DOHH2 (cell line): ENCODE measurements around the gene INSIG2.

Experiments
- H3F3A ChIP-seq: fragments of 200-600 bp; sonication (generic), shearing (Covaris generic); 2 replicates; pipeline ENCODE4 v1.6.0; 2016; ENCODE audit warnings: antibody characterized with exemption, mild to moderate bottlenecking; ENCODE audit not compliant: control insufficient read depth, insufficient read depth
- H3K27ac ChIP-seq: fragments of 200-600 bp; sonication (generic); 2 replicates; pipeline ENCODE4 v1.5.1; 2014; ENCODE audit warnings: low read depth, mild to moderate bottlenecking, low read length, moderate library complexity
- H3K27me3 ChIP-seq: fragments of 200-600 bp; sonication (generic); 2 replicates; pipeline ENCODE4 v1.6.1; 2014; ENCODE audit warnings: mild to moderate bottlenecking, low read length, mixed read lengths; ENCODE audit not compliant: control insufficient read depth
- H3K36me3 ChIP-seq: fragments of 200-600 bp; sonication (generic); 2 replicates; pipeline ENCODE4 v1.6.1; 2014; ENCODE audit warnings: mild to moderate bottlenecking, low read length, moderate library complexity, mixed read lengths; ENCODE audit not compliant: control insufficient read depth
- H3K4me1 ChIP-seq: fragments of 200-600 bp; sonication (generic); 2 replicates; pipeline ENCODE4 v1.6.1; 2014; ENCODE audit warnings: mild to moderate bottlenecking, low read length, mixed read lengths; ENCODE audit not compliant: control insufficient read depth
- H3K4me2 ChIP-seq: fragments of 200-600 bp; sonication (generic); 2 replicates; pipeline ENCODE4 v1.6.0; 2014; ENCODE audit warnings: mild to moderate bottlenecking, low read length, moderate library complexity
- H3K4me3 ChIP-seq: fragments of 200-600 bp; sonication (generic); 2 replicates; pipeline ENCODE4 v1.5.1; 2014; ENCODE audit warnings: mild to moderate bottlenecking, low read length, mixed read lengths
- H3K79me2 ChIP-seq: fragments of 200-600 bp; sonication (generic); 2 replicates; pipeline ENCODE4 v1.6.1; 2014; ENCODE audit warnings: mild to moderate bottlenecking, low read length, mixed read lengths; ENCODE audit not compliant: control insufficient read depth
- H3K9me2 ChIP-seq: fragments of 200-600 bp; sonication (generic); replicated peaks from 2 replicates; pipeline ENCODE4 v1.6.1; 2014; ENCODE audit warnings: mild to moderate bottlenecking, low read length, mixed read lengths; ENCODE audit not compliant: control insufficient read depth
- H3K9me3 ChIP-seq: fragments of 200-600 bp; sonication (generic); 2 replicates; pipeline ENCODE4 v1.6.1; 2014; ENCODE audit warnings: antibody characterized with exemption, low read length, mixed read lengths; ENCODE audit not compliant: control insufficient read depth, insufficient read depth
- H4K20me1 ChIP-seq: fragments of 200-600 bp; sonication (generic); 2 replicates; pipeline ENCODE4 v1.6.0; 2014; ENCODE audit warnings: low read depth, mild to moderate bottlenecking, antibody characterized with exemption, low read length, moderate library complexity; ENCODE audit not compliant: control insufficient read depth, insufficient read depth
- EZH2phosphoT487 ChIP-seq: fragments of 200-600 bp; sonication (generic); IDR thresholded peaks from 2 replicates; pipeline ENCODE4 v1.6.1; 2017; ENCODE audit warnings: borderline replicate concordance, mild to moderate bottlenecking, antibody characterized with exemption, low read length, moderate library complexity, mixed read lengths
- TF ChIP-seq, protein P1 (sequence below): fragments of 200-600 bp; sonication (generic); IDR thresholded peaks from one replicate; pipeline ENCODE4 v1.5.1; 2014; ENCODE audit warnings: antibody characterized with exemption, mild to moderate bottlenecking, low read depth, low read length; ENCODE audit not compliant: poor library complexity, severe bottlenecking

Gene INSIG2

DNA sequence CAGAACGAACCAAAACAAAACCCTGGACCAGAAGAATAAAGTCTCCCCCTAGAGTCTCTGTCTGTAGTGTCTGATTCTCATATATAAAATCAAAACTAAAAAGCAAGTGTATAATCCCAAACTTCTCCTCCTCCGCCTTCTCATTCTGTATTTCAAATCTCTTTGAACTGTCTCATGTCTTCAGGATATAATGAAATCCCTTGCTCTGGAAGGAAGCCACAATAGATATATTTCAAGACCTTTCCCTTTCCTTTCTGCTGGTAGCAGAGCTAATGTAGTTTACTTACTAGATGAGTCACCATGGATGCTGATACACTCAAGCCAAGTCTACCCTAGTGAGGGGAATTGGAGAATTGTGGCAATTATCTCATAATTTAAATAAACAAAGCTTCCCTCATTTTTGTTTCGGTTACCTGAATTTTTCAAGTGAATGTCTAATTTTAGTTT, 40.9 kb upstream of the INSIG2 start:
- H3K4me2 ChIP-seq = peak overlapping the region; percentile 8
- H3K9me2 ChIP-seq = no peaks in the 10 kb centered on the region
- H4K20me1 ChIP-seq = no peaks in the 10 kb centered on the region
- H3K4me3 ChIP-seq = no peak overlapping the region
- H3K27me3 ChIP-seq = peaks cover 3% of the 10 kb centered on the region; the same call in 1 of the 2 replicates
- TF ChIP-seq, protein P1, sequence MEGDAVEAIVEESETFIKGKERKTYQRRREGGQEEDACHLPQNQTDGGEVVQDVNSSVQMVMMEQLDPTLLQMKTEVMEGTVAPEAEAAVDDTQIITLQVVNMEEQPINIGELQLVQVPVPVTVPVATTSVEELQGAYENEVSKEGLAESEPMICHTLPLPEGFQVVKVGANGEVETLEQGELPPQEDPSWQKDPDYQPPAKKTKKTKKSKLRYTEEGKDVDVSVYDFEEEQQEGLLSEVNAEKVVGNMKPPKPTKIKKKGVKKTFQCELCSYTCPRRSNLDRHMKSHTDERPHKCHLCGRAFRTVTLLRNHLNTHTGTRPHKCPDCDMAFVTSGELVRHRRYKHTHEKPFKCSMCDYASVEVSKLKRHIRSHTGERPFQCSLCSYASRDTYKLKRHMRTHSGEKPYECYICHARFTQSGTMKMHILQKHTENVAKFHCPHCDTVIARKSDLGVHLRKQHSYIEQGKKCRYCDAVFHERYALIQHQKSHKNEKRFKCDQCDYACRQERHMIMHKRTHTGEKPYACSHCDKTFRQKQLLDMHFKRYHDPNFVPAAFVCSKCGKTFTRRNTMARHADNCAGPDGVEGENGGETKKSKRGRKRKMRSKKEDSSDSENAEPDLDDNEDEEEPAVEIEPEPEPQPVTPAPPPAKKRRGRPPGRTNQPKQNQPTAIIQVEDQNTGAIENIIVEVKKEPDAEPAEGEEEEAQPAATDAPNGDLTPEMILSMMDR = no peak
- no peak for TF ChIP-seq EZH2phosphoT487
- no peaks in the 10 kb centered on the region for H3K9me3 ChIP-seq
- no peaks in the 10 kb centered on the region for H3F3A ChIP-seq
- no peak overlapping the region for H3K27ac ChIP-seq
- no peaks in the 10 kb centered on the region for H3K79me2 ChIP-seq
- peaks cover 40% of the 10 kb centered on the region for H3K4me1 ChIP-seq
- no peaks in the 10 kb centered on the region for H3K36me3 ChIP-seq

DNA sequence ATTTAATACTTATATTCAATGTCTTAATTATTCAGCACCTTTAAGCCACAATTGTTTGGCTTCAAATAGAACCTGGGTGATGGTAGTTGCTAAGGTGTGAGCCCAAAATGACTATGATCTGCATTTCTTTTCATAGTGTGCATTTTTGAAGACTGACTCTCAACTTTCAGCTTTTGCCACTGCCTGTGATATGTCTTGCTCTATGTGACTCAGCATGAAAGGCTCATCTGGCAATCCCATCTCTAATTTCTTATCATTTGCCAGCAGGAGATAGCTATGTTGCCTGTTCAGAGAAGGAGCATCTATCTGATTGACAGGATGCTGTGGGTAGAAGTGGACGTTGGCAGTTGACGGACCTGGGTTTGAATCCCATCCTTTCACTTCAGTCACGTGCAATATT, 39.9 kb upstream of the INSIG2 start:
- no peak overlapping the region for H3K4me2 ChIP-seq
- H3K4me1 ChIP-seq = peaks cover 41% of the 10 kb centered on the region
- no peaks in the 10 kb centered on the region for H3K36me3 ChIP-seq
- no peaks in the 10 kb centered on the region for H3K79me2 ChIP-seq
- H3K4me3 ChIP-seq = no peak overlapping the region
- H3K9me3 ChIP-seq = no peaks in the 10 kb centered on the region
- H3K27me3 ChIP-seq = peaks cover 3% of the 10 kb centered on the region; the same call in 1 of the 2 replicates
- H3K9me2 ChIP-seq = no peaks in the 10 kb centered on the region
- H3K27ac ChIP-seq = no peak overlapping the region
- H3F3A ChIP-seq = no peaks in the 10 kb centered on the region
- no peak for TF ChIP-seq EZH2phosphoT487
- TF ChIP-seq, protein P1 = no peak
- H4K20me1 ChIP-seq = no peaks in the 10 kb centered on the region

DNA sequence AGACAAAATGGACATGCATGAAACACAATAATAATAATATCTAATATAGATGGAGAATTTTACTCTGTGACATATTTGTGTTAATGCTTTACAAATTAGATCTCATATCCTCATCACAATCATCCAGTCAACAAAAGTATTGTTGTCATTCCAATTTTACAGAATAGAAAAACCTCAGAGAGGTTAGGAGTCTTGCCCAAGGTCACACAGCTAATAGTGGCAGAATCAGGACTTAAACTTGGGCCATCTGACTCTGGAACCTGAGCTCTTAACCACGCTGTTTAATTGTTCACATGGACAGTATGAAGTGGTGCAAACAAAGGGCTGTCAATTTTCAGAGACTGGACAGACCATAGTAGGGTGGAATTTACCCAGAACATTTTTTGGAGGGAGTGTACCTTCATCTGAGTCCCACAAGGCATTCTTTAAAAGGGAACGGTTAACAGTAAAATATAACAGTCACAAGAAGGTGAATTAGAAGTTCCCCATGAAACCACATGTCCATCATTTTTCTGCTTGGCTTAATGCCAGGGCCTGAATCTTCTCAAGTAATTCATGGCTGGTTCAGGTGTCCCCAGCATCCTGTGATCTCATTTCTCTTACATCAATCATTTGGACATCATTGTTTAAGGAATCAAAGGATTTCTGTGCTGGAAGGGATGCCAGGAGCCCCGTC, 39.0 kb upstream of the INSIG2 start:
- no peaks in the 10 kb centered on the region for H3K36me3 ChIP-seq
- H3K27me3 ChIP-seq = peaks cover 3% of the 10 kb centered on the region; the same call in 1 of the 2 replicates
- H3K4me1 ChIP-seq = peaks cover 50% of the 10 kb centered on the region
- H3K79me2 ChIP-seq = no peaks in the 10 kb centered on the region
- no peaks in the 10 kb centered on the region for H4K20me1 ChIP-seq
- H3F3A ChIP-seq = no peaks in the 10 kb centered on the region
- no peaks in the 10 kb centered on the region for H3K9me3 ChIP-seq
- no peak overlapping the region for H3K27ac ChIP-seq
- H3K4me3 ChIP-seq = peak overlapping the region; percentile 39
- no peaks in the 10 kb centered on the region for H3K9me2 ChIP-seq
- peak overlapping the region; percentile 52 for H3K4me2 ChIP-seq
- TF ChIP-seq, protein P1 = no peak
- TF ChIP-seq EZH2phosphoT487 = no peak
